Measurements from ENCODE around the gene CALR.

CALR gene

DNA sequence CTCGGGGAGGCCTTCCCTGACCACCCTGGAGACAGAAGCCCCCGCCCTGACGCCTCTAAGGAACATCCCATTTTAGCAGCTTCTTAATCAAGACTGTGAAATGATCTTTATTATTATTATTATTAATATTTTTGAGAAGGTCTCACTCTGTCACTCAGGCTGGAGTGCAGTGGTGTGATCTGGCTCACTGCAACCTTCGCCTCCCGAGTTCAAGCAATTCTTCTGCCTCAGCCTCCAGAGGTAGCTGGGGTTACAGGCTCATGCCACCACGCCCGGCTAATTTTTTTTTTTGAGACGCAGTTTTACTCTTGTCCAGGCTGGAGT, 27.4 kb downstream of the CALR start:
- no peaks in the 10 kb centered on the region for H3K9me3 ChIP-seq (ENCODE audit: control insufficient read depth, insufficient read depth, low read depth, low read length)
- H3K27ac ChIP-seq (ENCODE audit: extremely low read depth, low read depth, low read length): no peak overlapping the region
- no peaks in the 10 kb centered on the region for H3K4me1 ChIP-seq (ENCODE audit: control insufficient read depth, insufficient read depth, low read length)
- ChIA-PET CTCF (interaction anchor here (0.6 to 3.5 kb wide), 89 partner anchors 7 to 1596 kb away, joined by 3 to 71 read pairs (median 5); partner anchors contain the start of genes CALR, DNASE2, FARSA and GADD45GIP1), POLR2A (interaction anchor here (0.7 to 1.5 kb wide), 13 partner anchors 9 to 187 kb away, joined by 3 to 7 read pairs (median 5); partner anchors contain the start of genes CALR, FARSA, NACC1 and RAD23A)
- no peak overlapping the region for H3K4me3 ChIP-seq (ENCODE audit: low read depth, low read length)
- no peak for TF ChIP-seq KLF10 (tag by site-specific recombination; IDR thresholded peaks at IDR 0.05)
- TF ChIP-seq ZFHX2 (tag by site-specific recombination; conservative IDR thresholded peaks at IDR 0.05): no peak
- TF ChIP-seq ZNF558 (tag by site-specific recombination; IDR thresholded peaks at IDR 0.05): no peak
- peak; percentile 10 for TF ChIP-seq ZNF335 (tag by site-specific recombination; conservative IDR thresholded peaks at IDR 0.05)
- peak; percentile 6; the same call in 1 of the 2 replicates for TF ChIP-seq ZNF341 (tag by site-specific recombination; IDR thresholded peaks at IDR 0.05; ENCODE audit: low read depth)
- no peak for TF ChIP-seq BCL11A (tag by site-specific recombination; IDR thresholded peaks at IDR 0.05; ENCODE audit: low read depth)
- TF ChIP-seq, protein P1, sequence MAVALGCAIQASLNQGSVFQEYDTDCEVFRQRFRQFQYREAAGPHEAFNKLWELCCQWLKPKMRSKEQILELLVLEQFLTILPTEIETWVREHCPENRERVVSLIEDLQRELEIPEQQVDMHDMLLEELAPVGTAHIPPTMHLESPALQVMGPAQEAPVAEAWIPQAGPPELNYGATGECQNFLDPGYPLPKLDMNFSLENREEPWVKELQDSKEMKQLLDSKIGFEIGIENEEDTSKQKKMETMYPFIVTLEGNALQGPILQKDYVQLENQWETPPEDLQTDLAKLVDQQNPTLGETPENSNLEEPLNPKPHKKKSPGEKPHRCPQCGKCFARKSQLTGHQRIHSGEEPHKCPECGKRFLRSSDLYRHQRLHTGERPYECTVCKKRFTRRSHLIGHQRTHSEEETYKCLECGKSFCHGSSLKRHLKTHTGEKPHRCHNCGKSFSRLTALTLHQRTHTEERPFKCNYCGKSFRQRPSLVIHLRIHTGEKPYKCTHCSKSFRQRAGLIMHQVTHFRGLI (tag by site-specific recombination; IDR thresholded peaks at IDR 0.05): no peak
- 0 out of 2 replicates have a peak, but pooled peaks have one; percentile 0 for TF ChIP-seq ZNF768 (tag by site-specific recombination; IDR thresholded peaks at IDR 0.05)
- TF ChIP-seq, protein P2, sequence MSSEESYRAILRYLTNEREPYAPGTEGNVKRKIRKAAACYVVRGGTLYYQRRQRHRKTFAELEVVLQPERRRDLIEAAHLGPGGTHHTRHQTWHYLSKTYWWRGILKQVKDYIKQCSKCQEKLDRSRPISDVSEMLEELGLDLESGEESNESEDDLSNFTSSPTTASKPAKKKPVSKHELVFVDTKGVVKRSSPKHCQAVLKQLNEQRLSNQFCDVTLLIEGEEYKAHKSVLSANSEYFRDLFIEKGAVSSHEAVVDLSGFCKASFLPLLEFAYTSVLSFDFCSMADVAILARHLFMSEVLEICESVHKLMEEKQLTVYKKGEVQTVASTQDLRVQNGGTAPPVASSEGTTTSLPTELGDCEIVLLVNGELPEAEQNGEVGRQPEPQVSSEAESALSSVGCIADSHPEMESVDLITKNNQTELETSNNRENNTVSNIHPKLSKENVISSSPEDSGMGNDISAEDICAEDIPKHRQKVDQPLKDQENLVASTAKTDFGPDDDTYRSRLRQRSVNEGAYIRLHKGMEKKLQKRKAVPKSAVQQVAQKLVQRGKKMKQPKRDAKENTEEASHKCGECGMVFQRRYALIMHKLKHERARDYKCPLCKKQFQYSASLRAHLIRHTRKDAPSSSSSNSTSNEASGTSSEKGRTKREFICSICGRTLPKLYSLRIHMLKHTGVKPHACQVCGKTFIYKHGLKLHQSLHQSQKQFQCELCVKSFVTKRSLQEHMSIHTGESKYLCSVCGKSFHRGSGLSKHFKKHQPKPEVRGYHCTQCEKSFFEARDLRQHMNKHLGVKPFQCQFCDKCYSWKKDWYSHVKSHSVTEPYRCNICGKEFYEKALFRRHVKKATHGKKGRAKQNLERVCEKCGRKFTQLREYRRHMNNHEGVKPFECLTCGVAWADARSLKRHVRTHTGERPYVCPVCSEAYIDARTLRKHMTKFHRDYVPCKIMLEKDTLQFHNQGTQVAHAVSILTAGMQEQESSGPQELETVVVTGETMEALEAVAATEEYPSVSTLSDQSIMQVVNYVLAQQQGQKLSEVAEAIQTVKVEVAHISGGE (tag by site-specific recombination; conservative IDR thresholded peaks at IDR 0.05; ENCODE audit: low read depth): 0 out of 2 replicates have a peak, but pooled peaks have one; percentile 0
- no peak for TF ChIP-seq ZNF549 (tag by site-specific recombination; IDR thresholded peaks at IDR 0.05)
- TF ChIP-seq, protein P3, sequence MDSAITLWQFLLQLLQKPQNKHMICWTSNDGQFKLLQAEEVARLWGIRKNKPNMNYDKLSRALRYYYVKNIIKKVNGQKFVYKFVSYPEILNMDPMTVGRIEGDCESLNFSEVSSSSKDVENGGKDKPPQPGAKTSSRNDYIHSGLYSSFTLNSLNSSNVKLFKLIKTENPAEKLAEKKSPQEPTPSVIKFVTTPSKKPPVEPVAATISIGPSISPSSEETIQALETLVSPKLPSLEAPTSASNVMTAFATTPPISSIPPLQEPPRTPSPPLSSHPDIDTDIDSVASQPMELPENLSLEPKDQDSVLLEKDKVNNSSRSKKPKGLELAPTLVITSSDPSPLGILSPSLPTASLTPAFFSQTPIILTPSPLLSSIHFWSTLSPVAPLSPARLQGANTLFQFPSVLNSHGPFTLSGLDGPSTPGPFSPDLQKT (IDR thresholded peaks at IDR 0.05; ENCODE audit: borderline replicate concordance, low read depth, low read length): no peak
- H3K36me3 ChIP-seq (ENCODE audit: control insufficient read depth in 2 of 2, insufficient read depth in 1 of 2, low read length in 2 of 2): no peaks in the 10 kb centered on the region

DNA sequence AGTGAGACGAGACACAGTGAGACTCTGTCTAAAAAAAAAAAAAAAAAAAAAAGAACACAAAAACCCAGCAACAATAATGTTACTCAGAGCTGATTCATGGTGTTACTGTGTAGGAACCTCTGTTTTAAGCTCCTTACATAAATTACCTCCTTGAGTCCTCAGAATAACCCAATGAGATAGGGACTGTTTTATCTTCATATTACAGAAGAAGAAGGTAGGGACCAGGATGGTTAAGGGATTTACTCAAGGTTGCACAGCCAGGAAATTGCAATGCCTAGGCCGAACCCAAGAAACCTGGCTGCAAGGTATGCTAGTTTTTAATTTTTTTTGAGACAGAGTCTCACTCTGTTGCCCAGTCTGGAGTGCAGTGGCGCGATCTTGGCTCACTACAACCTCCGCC, 29.5 kb downstream of the CALR start:
- ChIA-PET POLR2A (interaction anchor here (1.3 kb wide), 1 partner anchor 10 kb away, joined by 4 read pairs; no protein-coding TSS in a partner anchor), CTCF (interaction anchor here (0.6 to 3.2 kb wide), 11 partner anchors 9 to 1064 kb away, joined by 3 to 48 read pairs (median 4); partner anchors contain the start of genes GADD45GIP1 and IL27RA)
- H3K27ac ChIP-seq (ENCODE audit: extremely low read depth, low read depth, low read length): no peak overlapping the region

DNA sequence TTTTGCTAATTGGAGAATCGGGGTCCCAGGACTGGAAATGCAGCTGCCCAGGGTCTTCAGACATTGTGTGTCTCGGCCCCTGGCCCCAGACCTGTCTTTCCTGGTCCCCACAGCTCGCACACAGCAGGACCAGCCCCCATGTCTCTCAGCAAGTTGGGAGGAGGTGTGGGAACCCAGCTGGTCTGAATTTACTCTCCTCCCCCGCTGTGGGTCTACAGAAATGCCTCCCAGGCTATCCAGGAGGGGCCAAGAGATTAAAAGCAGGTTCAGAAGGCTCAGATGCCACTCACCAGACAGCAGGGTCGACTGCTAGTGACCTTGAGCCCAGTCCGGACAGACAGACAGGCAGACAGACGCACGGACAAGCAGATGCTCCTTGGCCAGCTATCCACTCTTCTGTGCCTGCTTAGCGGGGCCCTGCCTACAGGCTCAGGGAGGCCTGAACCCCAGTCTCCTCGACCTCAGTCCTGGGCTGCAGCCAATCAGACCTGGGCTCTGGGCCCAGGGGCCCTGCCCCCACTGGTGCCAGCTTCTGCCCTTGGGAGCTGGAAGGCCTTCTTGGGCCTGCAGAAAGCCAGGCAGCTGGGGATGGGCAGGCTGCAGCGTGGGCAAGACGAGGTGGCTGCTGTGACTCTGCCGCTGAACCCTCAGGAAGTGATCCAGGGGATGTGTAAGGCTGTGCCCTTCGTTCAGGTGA, 31.0 kb downstream of the CALR start, which contains the start of gene DAND5:
Gene DAND5, plus strand, starts transcription at position 285 of the 697 bp plus-strand sequence. Its CDS starts 85 bp downstream, at position 370.
- Histone ChIP-seq H3K27ac (ENCODE audit: extremely low read depth, low read depth, low read length) (no peak within 1 kb of the TSS), H3K9me3 (ENCODE audit: control insufficient read depth, insufficient read depth, low read depth, low read length) (no peaks in the 10 kb centered on the region), H3K36me3 (ENCODE audit: control insufficient read depth in 2 of 2, insufficient read depth in 1 of 2, low read length in 2 of 2) (no peaks in the 10 kb centered on the region), H3K4me3 (ENCODE audit: low read depth, low read length) (no peak within 1 kb of the TSS), H3K4me1 (ENCODE audit: control insufficient read depth, insufficient read depth, low read length) (no peaks in the 10 kb centered on the region)
- POLR2A ChIA-PET: interaction anchor here (0.6 kb wide), 2 partner anchors 37 to 126 kb away, joined by 5 to 6 read pairs; no protein-coding TSS in a partner anchor
- CTCF ChIA-PET: interaction anchor here (0.6 to 2.3 kb wide), 2 partner anchors 8 to 221 kb away, joined by 7 to 9 read pairs; no protein-coding TSS in a partner anchor
- TF ChIP-seq ZIC2 (tag by site-specific recombination; IDR thresholded peaks at IDR 0.05) (peak; percentile 62), ZBTB1 (tag by site-specific recombination; IDR thresholded peaks at IDR 0.05) (no peak), ZNF510 (tag by site-specific recombination; IDR thresholded peaks at IDR 0.05; ENCODE audit: insufficient replicate concordance) (no peak), ZNF596 (tag by site-specific recombination; IDR thresholded peaks at IDR 0.05) (no peak), GLI2 (tag by site-specific recombination; IDR thresholded peaks at IDR 0.05; ENCODE audit: borderline replicate concordance, low read depth) (no peak), ZNF391 (tag by site-specific recombination; IDR thresholded peaks at IDR 0.05; ENCODE audit: borderline replicate concordance, low read depth) (no peak), ZNF514 (tag by site-specific recombination; IDR thresholded peaks at IDR 0.05) (no peak)
- TF ChIP-seq, protein P4, sequence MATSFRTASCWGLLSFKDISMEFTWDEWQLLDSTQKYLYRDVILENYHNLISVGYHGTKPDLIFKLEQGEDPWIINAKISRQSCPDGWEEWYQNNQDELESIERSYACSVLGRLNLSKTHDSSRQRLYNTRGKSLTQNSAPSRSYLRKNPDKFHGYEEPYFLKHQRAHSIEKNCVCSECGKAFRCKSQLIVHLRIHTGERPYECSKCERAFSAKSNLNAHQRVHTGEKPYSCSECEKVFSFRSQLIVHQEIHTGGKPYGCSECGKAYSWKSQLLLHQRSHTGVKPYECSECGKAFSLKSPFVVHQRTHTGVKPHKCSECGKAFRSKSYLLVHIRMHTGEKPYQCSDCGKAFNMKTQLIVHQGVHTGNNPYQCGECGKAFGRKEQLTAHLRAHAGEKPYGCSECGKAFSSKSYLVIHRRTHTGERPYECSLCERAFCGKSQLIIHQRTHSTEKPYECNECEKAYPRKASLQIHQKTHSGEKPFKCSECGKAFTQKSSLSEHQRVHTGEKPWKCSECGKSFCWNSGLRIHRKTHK (tag by site-specific recombination; IDR thresholded peaks at IDR 0.05): no peak

More for the DNA sequence above, 29.5 kb downstream of the CALR start:
- no peaks in the 10 kb centered on the region for H3K9me3 ChIP-seq (ENCODE audit: control insufficient read depth, insufficient read depth, low read depth, low read length)
- H3K4me1 ChIP-seq (ENCODE audit: control insufficient read depth, insufficient read depth, low read length): no peaks in the 10 kb centered on the region
- TF ChIP-seq SP2 (tag by site-specific recombination; IDR thresholded peaks at IDR 0.05): no peak
- TF ChIP-seq ZNF768 (tag by site-specific recombination; IDR thresholded peaks at IDR 0.05): peak; percentile 34; the same call in 1 of the 2 replicates
- no peaks in the 10 kb centered on the region for H3K36me3 ChIP-seq (ENCODE audit: control insufficient read depth in 2 of 2, insufficient read depth in 1 of 2, low read length in 2 of 2)
- no peak overlapping the region for H3K4me3 ChIP-seq (ENCODE audit: low read depth, low read length)
